IMR-90 (cell line): ENCODE data around the gene IMPDH1. TPM values are rescaled to one million over a fixed set of nuclear protein-coding genes. Genes with fewer than 3 reads are reported as not detected.
A peak's percentile ranks its signal among the peaks of the same experiment; 100 is the strongest.

Source experiments
- ATAC-seq: fragments of 200-7000 bp; cut with Tn5 transposase; 2 replicates; pipeline ENCODE4 v1.9.1; 2020; ENCODE audit warnings: low read depth, mild to moderate bottlenecking, moderate library complexity
- BruUV-seq: library from RNA; stranded (reverse); fragments of 400-500 nt; replicated peaks from 2 replicates; lab custom pipeline; 2021; lab: Mats Ljungman, UMichigan
- CTCF ChIA-PET: fragments of 300-600 bp; formaldehyde crosslinking; extraction: SDS; loops from one replicate; lab custom pipeline; 2021; ENCODE audit warnings: antibody characterized with exemption; lab: Yijun Ruan, JAX
- POLR2A ChIA-PET: fragments of 300-600 bp; sonication (Branson Sonifier 250); formaldehyde crosslinking; loops from one replicate; lab custom pipeline; 2022; ENCODE audit warnings: antibody characterized with exemption; ENCODE audit not compliant: unreplicated experiment; lab: Charles Lee
- DNase-seq: peaks from one replicate; pipeline ENCODE4 v3.0.0; 2013
- H2AFZ ChIP-seq: replicated peaks from 2 replicates; pipeline ENCODE3; 2013; ENCODE audit warnings: low read length, mild to moderate bottlenecking; ENCODE audit not compliant: poor library complexity
- H2AK5ac ChIP-seq: 2 replicates; pipeline ENCODE4 v1.6.1; 2013; ENCODE audit warnings: low read depth, low read length, inconsistent platforms
- H2AK9ac ChIP-seq: replicated peaks from 2 replicates; pipeline ENCODE3; 2013; ENCODE audit warnings: mild to moderate bottlenecking, low read depth, low read length, moderate library complexity; ENCODE audit not compliant: poor library complexity
- H2BK120ac ChIP-seq: 2 replicates; pipeline ENCODE4 v1.6.1; 2013; ENCODE audit warnings: low read depth, low read length, inconsistent platforms
- H2BK15ac ChIP-seq: 3 replicates; pipeline ENCODE4 v1.6.1; 2013; ENCODE audit warnings: low read depth, low read length, inconsistent platforms
- H2BK20ac ChIP-seq: 2 replicates; pipeline ENCODE4 v1.6.1; 2013; ENCODE audit warnings: low read depth, mild to moderate bottlenecking, inconsistent platforms, low read length, moderate library complexity
- H2BK5ac ChIP-seq: 2 replicates; pipeline ENCODE4 v1.6.1; 2013; ENCODE audit warnings: mild to moderate bottlenecking, low read depth, low read length, inconsistent platforms; ENCODE audit not compliant: poor library complexity, severe bottlenecking
- H3K14ac ChIP-seq: replicated peaks from 2 replicates; pipeline ENCODE4 v1.6.1; 2013; ENCODE audit warnings: low read depth, low read length, inconsistent platforms
- H3K18ac ChIP-seq: 2 replicates; pipeline ENCODE4 v1.6.1; 2013; ENCODE audit warnings: low read depth, low read length, control low read depth
- H3K23ac ChIP-seq: 2 replicates; pipeline ENCODE4 v1.6.1; 2013; ENCODE audit warnings: low read depth, low read length, inconsistent platforms
- H3K27ac ChIP-seq: 2 replicates; pipeline ENCODE4 v1.5.1; 2013; ENCODE audit warnings: mild to moderate bottlenecking, control low read depth, low read length; ENCODE audit not compliant: insufficient read depth
- H3K27me3 ChIP-seq: 2 replicates; pipeline ENCODE4 v1.6.1; 2013; ENCODE audit warnings: low read length; ENCODE audit not compliant: control insufficient read depth, insufficient read depth
- H3K36me3 ChIP-seq: 2 replicates; pipeline ENCODE4 v1.6.1; 2013; ENCODE audit warnings: low read length, mixed read lengths; ENCODE audit not compliant: control insufficient read depth, insufficient read depth
- H3K4ac ChIP-seq: 2 replicates; pipeline ENCODE4 v1.6.1; 2013; ENCODE audit warnings: low read depth, low read length, inconsistent platforms
- H3K4me1 ChIP-seq: 2 replicates; pipeline ENCODE4 v1.6.1; 2013; ENCODE audit warnings: low read length, mixed read lengths; ENCODE audit not compliant: control insufficient read depth, insufficient read depth
- H3K4me2 ChIP-seq: 2 replicates; pipeline ENCODE4 v1.6.1; 2013; ENCODE audit warnings: low read depth, mild to moderate bottlenecking, control low read depth, low read length, moderate library complexity
- H3K4me3 ChIP-seq: 2 replicates; pipeline ENCODE4 v1.5.1; 2013; ENCODE audit warnings: low read depth, mild to moderate bottlenecking, control low read depth, low read length, moderate library complexity; ENCODE audit not compliant: insufficient read depth
- H3K56ac ChIP-seq: 2 replicates; pipeline ENCODE4 v1.6.1; 2013; ENCODE audit warnings: low read length, inconsistent platforms; ENCODE audit not compliant: insufficient read depth; ENCODE audit errors: extremely low read depth
- H3K79me1 ChIP-seq, 2 experiments: 2 replicates each; pipeline ENCODE4 v1.6.1; 2013; ENCODE audit warnings: low read length in 2 of 2, inconsistent platforms in 1 of 2, low read depth in 1 of 2
- H3K9ac ChIP-seq: 2 replicates; pipeline ENCODE4 v1.6.1; 2013; ENCODE audit warnings: low read depth, low read length, control low read depth
- H3K9me1 ChIP-seq: 2 replicates; pipeline ENCODE4 v1.6.1; 2013; ENCODE audit warnings: low read length, inconsistent platforms; ENCODE audit not compliant: insufficient read depth
- H3K9me3 ChIP-seq: 2 replicates; pipeline ENCODE4 v1.6.1; 2013; ENCODE audit warnings: low read length; ENCODE audit not compliant: control insufficient read depth, insufficient read depth
- H4K20me1 ChIP-seq: 2 replicates; pipeline ENCODE4 v1.6.1; 2013; ENCODE audit warnings: low read length, inconsistent platforms; ENCODE audit not compliant: insufficient read depth
- H4K5ac ChIP-seq: 2 replicates; pipeline ENCODE4 v1.6.1; 2013; ENCODE audit warnings: mild to moderate bottlenecking, low read depth, low read length, control low read depth
- H4K8ac ChIP-seq, 2 experiments: 2 replicates each; pipeline ENCODE4 v1.6.1; 2013; ENCODE audit warnings: low read depth in 2 of 2, low read length in 2 of 2, control low read depth in 1 of 2, inconsistent platforms in 1 of 2
- H4K91ac ChIP-seq: 2 replicates; pipeline ENCODE4 v1.6.1; 2013; ENCODE audit warnings: low read depth, low read length, inconsistent platforms; ENCODE audit not compliant: insufficient read depth
- CEBPB ChIP-seq: IDR thresholded peaks from 2 replicates; pipeline ENCODE4 v1.6.1; 2012; ENCODE audit warnings: low read depth, low read length, improper control_type of control experiment
- FOS ChIP-seq: fragments of 150-350 bp; IDR thresholded peaks from 2 replicates; pipeline ENCODE4 v1.6.1; 2016; ENCODE audit warnings: low read depth, low read length
- MXI1 ChIP-seq: IDR thresholded peaks from 2 replicates; pipeline ENCODE4 v1.6.1; 2012; ENCODE audit warnings: low read depth, mild to moderate bottlenecking, low read length, moderate library complexity, borderline replicate concordance
- WGBS, 2 experiments: methylation state at CpG; one replicate each; pipeline versions ENCODE4 v1.1.5 to v1.1.7; 2013; ENCODE audit warnings: missing lambda C conversion rate in 2 of 2; ENCODE audit not compliant: insufficient read length in 1 of 2; ENCODE audit errors: extremely low coverage in 2 of 2; 5-methylcytosine and 5-hydroxymethylcytosine counted together
- dilution Hi-C: fragments of 300-500 bp; cut with HindIII; formaldehyde crosslinking; loops from one replicate; pipeline ENCODE4 v1.14.3; 2018; ENCODE audit warnings: low sequenced_read_pairs; ENCODE audit not compliant: unreplicated experiment
- in situ Hi-C: fragments of 300-500 bp; cut with MboI; formaldehyde crosslinking; loops from 3 replicates; pipeline ENCODE4 v1.14.3; 2019; ENCODE audit warnings: low sequenced_read_pairs, inconsistent platforms, mixed read lengths
- intact Hi-C: fragments of 100-400 bp; cut with micrococcal nuclease; formaldehyde crosslinking; loops from 2 replicates; pipeline ENCODE4 v1.10.0; 2022
- polyA plus RNA-seq, 3 experiments: library from polyadenylated mRNA; depleted of rRNA; stranded (reverse); fragments of >200 nt; gene quantifications; 2 replicates each; pipeline ENCODE4 v1.2.3, GENCODE V29; 2012; ENCODE audit warnings: low replicate concordance in 1 of 3
- total RNA-seq: library from RNA; depleted of rRNA; stranded (reverse); fragments of >200 nt; gene quantifications from 2 replicates; pipeline ENCODE4 v1.2.3, GENCODE V29; 2012

The IMPDH1 gene
- total and polyA plus RNA-seq, 2 of the 4 experiments (the other 2 are of a cell fraction), result 49.5 to 69.3 TPM

- Histone ChIP-seq H2AFZ (no peak overlapping the region), H3K79me1 (peaks cover 22 to 50% of the 10 kb centered on the region in 2 experiments), H4K91ac (no peak overlapping the region), H3K9me1 (peaks cover 9% of the 10 kb centered on the region; the same call in 1 of the 2 replicates), H3K27ac (no peak overlapping the region), H3K14ac (no peak overlapping the region), H3K4me3 (no peak overlapping the region), H3K4ac (no peak overlapping the region; the same call in 1 of the 2 replicates), H3K23ac (peak overlapping the region; percentile 49; the same call in 1 of the 2 replicates), H4K5ac (no peak overlapping the region), H2BK120ac (no peak overlapping the region), H3K27me3 (no peaks in the 10 kb centered on the region), H3K56ac (no peak overlapping the region), H3K18ac (no peak overlapping the region), H3K36me3 (peaks cover 19% of the 10 kb centered on the region), H2BK20ac (no peak overlapping the region), H2AK5ac (no peak overlapping the region), H3K9ac (no peak overlapping the region), H2BK5ac (no peak overlapping the region), H3K4me1 (peaks cover 19% of the 10 kb centered on the region), H2AK9ac (peak overlapping the region; percentile 4), H2BK15ac (no peak overlapping the region), H4K8ac (no peak overlapping the region), H3K9me3 (no peaks in the 10 kb centered on the region), H3K4me2 (peak overlapping the region; percentile 94), H4K20me1 (peaks cover 15% of the 10 kb centered on the region)
- ATAC-seq, result no peak
- no peak for TF ChIP-seq CEBPB
- no peak for TF ChIP-seq MXI1
- no peak for TF ChIP-seq FOS
- dilution Hi-C loops, result no loop called here
- intact Hi-C loops, result no loop called here
- no TSS peak for BruUV-seq
- in situ Hi-C loops, result no loop called here
- DNase-seq, result no peak
- ChIA-PET CTCF (no interaction called here), POLR2A (no interaction called here)
- WGBS, 2 experiments, result 87% methylated on average over 4 of the region's 9 CpGs; no CpG with 5 or more reads in 1 of the 2 experiments
These were observed 5.6 kb downstream of the IMPDH1 start for GRCh38 chr7:128404143-128404681.
